NOMO-1 (cell line): ENCODE measurements around the gene ZNF281.
"Not testable (repeated sequence)": the region's sequence is repeated elsewhere in the genome, so short reads cannot be mapped to it uniquely, and the experiment has no call there.

Source experiments
- DNase-seq, 2 experiments: peaks; one replicate each; lab custom pipeline; 2025; ENCODE audit not compliant: unreplicated experiment in 2 of 2; lab: John Stamatoyannopoulos, UW

The ZNF281 gene

GRCh38 chr1:200366577-200367253 is 43.1 kb downstream of the ZNF281 start:
- peak; percentile 8 to 27 for DNase-seq

GRCh38 chr1:200365897-200366426 is 43.9 kb downstream of the ZNF281 start:
- DNase-seq, result peak; percentile 27 to 37

- no peak for DNase-seq
These were observed 45.0 kb downstream of the ZNF281 start for GRCh38 chr1:200364831-200365230.

- DNase-seq, result peak in 1 of 2 experiments; percentile 21
These were observed 45.6 kb downstream of the ZNF281 start for GRCh38 chr1:200364091-200364759.

GRCh38 chr1:200363264-200363933 is 46.4 kb downstream of the ZNF281 start:
- peak in 1 of 2 experiments; percentile 74 for DNase-seq

- no peak for DNase-seq
These were observed 47.4 kb downstream of the ZNF281 start for GRCh38 chr1:200362421-200362820.

- DNase-seq, result peak in 1 of 2 experiments; percentile 43
These were observed 50.1 kb downstream of the ZNF281 start for GRCh38 chr1:200359610-200360163.

- not testable (repeated sequence) for DNase-seq
These were observed 51.9 kb downstream of the ZNF281 start for GRCh38 chr1:200357925-200358324.

- peak; percentile 66 to 75 for DNase-seq
These were observed 54.0 kb downstream of the ZNF281 start for GRCh38 chr1:200355801-200356200.
